ENCODE data around the gene MMP13. TPM values are rescaled to one million over a fixed set of nuclear protein-coding genes. Genes with fewer than 3 reads are reported as not detected.

Gene MMP13
- total RNA-seq, 4 donors from 2014 or later: not detected

GRCh38 chr11:102930451-102930850 lies 25.1 kb downstream of the MMP13 start:
- no peaks in the 10 kb centered on the region for H3K27me3 ChIP-seq
- no peaks in the 10 kb centered on the region for H3K36me3 ChIP-seq
- no peak overlapping the region for H3K4me3 ChIP-seq
- no peak overlapping the region for H3K27ac ChIP-seq
- TF ChIP-seq, protein P1, sequence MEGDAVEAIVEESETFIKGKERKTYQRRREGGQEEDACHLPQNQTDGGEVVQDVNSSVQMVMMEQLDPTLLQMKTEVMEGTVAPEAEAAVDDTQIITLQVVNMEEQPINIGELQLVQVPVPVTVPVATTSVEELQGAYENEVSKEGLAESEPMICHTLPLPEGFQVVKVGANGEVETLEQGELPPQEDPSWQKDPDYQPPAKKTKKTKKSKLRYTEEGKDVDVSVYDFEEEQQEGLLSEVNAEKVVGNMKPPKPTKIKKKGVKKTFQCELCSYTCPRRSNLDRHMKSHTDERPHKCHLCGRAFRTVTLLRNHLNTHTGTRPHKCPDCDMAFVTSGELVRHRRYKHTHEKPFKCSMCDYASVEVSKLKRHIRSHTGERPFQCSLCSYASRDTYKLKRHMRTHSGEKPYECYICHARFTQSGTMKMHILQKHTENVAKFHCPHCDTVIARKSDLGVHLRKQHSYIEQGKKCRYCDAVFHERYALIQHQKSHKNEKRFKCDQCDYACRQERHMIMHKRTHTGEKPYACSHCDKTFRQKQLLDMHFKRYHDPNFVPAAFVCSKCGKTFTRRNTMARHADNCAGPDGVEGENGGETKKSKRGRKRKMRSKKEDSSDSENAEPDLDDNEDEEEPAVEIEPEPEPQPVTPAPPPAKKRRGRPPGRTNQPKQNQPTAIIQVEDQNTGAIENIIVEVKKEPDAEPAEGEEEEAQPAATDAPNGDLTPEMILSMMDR (IDR thresholded peaks at IDR 0.05): no peak
- no peak for TF ChIP-seq POLR2AphosphoS5 (IDR thresholded peaks at IDR 0.05)
- no peak for TF ChIP-seq POLR2A (IDR thresholded peaks at IDR 0.05)
- TF ChIP-seq EP300 (IDR thresholded peaks at IDR 0.05): no peak
- no peaks in the 10 kb centered on the region for H3K4me1 ChIP-seq
- ATAC-seq: no peak
- no peaks in the 10 kb centered on the region for H3K9me3 ChIP-seq

- 100% methylated on average over 1 of the region's 1 CpG for WGBS, 2 donors (ENCODE audit: low coverage in 1 of 2)
- Histone ChIP-seq H3K27ac (no peak overlapping the region), H3K4me3 (no peak overlapping the region), H3K36me3 (no peaks in the 10 kb centered on the region), H3K4me1 (no peaks in the 10 kb centered on the region), H3K27me3 (no peaks in the 10 kb centered on the region), H3K9me3 (no peaks in the 10 kb centered on the region)
- no peak for ATAC-seq
- TF ChIP-seq POLR2AphosphoS5 (IDR thresholded peaks at IDR 0.05): no peak
- no peak for TF ChIP-seq EP300 (IDR thresholded peaks at IDR 0.05)
- TF ChIP-seq POLR2A (IDR thresholded peaks at IDR 0.05): no peak
- TF ChIP-seq, protein P1 (IDR thresholded peaks at IDR 0.05): no peak
Measured at GRCh38 chr11:102929972-102930371, 25.6 kb downstream of the MMP13 start.

DNA sequence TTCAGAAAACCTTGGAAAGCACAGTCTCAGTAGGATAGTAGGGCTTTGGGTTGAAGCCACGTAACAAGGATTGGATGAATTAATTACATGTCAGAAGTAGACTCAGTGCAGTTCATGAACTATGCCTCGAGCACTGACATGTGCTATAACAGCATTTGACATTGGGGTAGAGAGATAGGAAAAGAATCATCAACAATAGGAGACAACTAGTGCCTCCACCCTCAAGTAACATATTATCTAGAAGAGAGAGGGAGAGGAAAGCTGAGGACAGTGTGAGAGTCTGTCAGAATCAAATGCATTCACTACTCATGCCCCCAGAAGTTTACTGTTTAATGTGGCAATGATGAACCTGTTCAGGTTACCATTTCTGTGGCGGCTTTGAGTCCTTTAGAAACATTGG lies 26.4 kb downstream of the MMP13 start:
- Histone ChIP-seq H3K27me3 (no peaks in the 10 kb centered on the region), H3K27ac (no peak overlapping the region), H3K4me1 (no peaks in the 10 kb centered on the region), H3K4me3 (no peak overlapping the region), H3K9me3 (no peaks in the 10 kb centered on the region), H3K36me3 (no peaks in the 10 kb centered on the region)
- TF ChIP-seq POLR2A (IDR thresholded peaks at IDR 0.05) (no peak), EP300 (IDR thresholded peaks at IDR 0.05) (no peak), POLR2AphosphoS5 (IDR thresholded peaks at IDR 0.05) (no peak)
- TF ChIP-seq, protein P1 (IDR thresholded peaks at IDR 0.05): no peak
- WGBS, 2 donors (ENCODE audit: low coverage in 1 of 2): 56 to 85% methylated on average over 2 to 3 of the region's 3 CpGs
- no peak for ATAC-seq

- Histone ChIP-seq H3K4me1 (no peaks in the 10 kb centered on the region), H3K4me3 (no peak overlapping the region), H3K36me3 (no peaks in the 10 kb centered on the region), H3K9me3 (no peaks in the 10 kb centered on the region), H3K27ac (no peak overlapping the region), H3K27me3 (no peaks in the 10 kb centered on the region)
- WGBS, 2 donors (ENCODE audit: low coverage in 1 of 2): 73 to 100% methylated on average over 3 to 4 of the region's 4 CpGs
- TF ChIP-seq EP300 (IDR thresholded peaks at IDR 0.05) (no peak), POLR2AphosphoS5 (IDR thresholded peaks at IDR 0.05) (no peak), POLR2A (IDR thresholded peaks at IDR 0.05) (no peak)
- TF ChIP-seq, protein P1 (IDR thresholded peaks at IDR 0.05): no peak
- no peak for ATAC-seq
Measured at GRCh38 chr11:102928247-102928646, 27.3 kb downstream of the MMP13 start.

DNA sequence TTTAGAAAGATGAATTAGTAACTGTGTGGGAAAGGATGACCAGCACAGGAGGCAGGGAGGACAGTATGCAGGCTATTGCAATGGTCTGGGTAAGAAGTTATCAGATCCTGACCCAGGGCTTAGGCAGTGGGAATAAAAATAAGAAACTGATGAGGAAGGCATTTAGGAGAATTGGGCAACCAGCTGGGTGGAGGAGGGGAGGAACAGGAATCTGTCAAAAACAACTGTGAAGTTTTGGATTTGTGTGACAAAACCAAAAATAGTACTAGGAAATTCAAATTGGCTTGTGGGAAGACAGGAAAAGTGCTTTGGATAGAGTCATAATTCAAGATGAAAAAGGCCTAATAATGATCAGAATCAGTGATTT lies 27.9 kb downstream of the MMP13 start:
- no peak for ATAC-seq
- H3K4me1 ChIP-seq: no peaks in the 10 kb centered on the region
- no peak overlapping the region for H3K4me3 ChIP-seq
- H3K27me3 ChIP-seq: no peaks in the 10 kb centered on the region
- no peaks in the 10 kb centered on the region for H3K9me3 ChIP-seq
- no peak overlapping the region for H3K27ac ChIP-seq
- TF ChIP-seq, protein P1 (IDR thresholded peaks at IDR 0.05): no peak
- TF ChIP-seq POLR2A (IDR thresholded peaks at IDR 0.05) (no peak), POLR2AphosphoS5 (IDR thresholded peaks at IDR 0.05) (no peak), EP300 (IDR thresholded peaks at IDR 0.05) (no peak)
- H3K36me3 ChIP-seq: no peaks in the 10 kb centered on the region

All from gastroesophageal sphincter (tissue), 4 donors.